IPS-15b (cell line): ENCODE data around the gene HSPBAP1.

Experiments used
- H3K27me3 ChIP-seq: one replicate; pipeline ENCODE4 v1.6.1; 2013; ENCODE audit warnings: low read length; ENCODE audit not compliant: control insufficient read depth, insufficient read depth
- H3K36me3 ChIP-seq: one replicate; pipeline ENCODE4 v1.6.1; 2013; ENCODE audit warnings: low read length; ENCODE audit not compliant: control insufficient read depth, insufficient read depth
- H3K4me1 ChIP-seq: one replicate; pipeline ENCODE4 v1.6.1; 2013; ENCODE audit warnings: mild to moderate bottlenecking, low read length; ENCODE audit not compliant: control insufficient read depth, insufficient read depth
- H3K4me3 ChIP-seq: one replicate; pipeline ENCODE4 v1.5.1; 2013; ENCODE audit warnings: low read depth, low read length
- H3K9ac ChIP-seq: one replicate; pipeline ENCODE4 v1.6.1; 2013; ENCODE audit warnings: low read depth, mild to moderate bottlenecking, low read length
- H3K9me3 ChIP-seq: one replicate; pipeline ENCODE4 v1.6.1; 2013; ENCODE audit warnings: mild to moderate bottlenecking, low read length; ENCODE audit not compliant: control insufficient read depth, insufficient read depth

The HSPBAP1 gene

GRCh38 chr3:122782804-122783203 lies 10.8 kb downstream of the HSPBAP1 start:
- no peaks in the 10 kb centered on the region for H3K36me3 ChIP-seq
- H3K4me3 ChIP-seq: no peak overlapping the region
- H3K27me3 ChIP-seq: no peaks in the 10 kb centered on the region
- H3K9ac ChIP-seq: no peak overlapping the region
- H3K9me3 ChIP-seq: no peaks in the 10 kb centered on the region
- H3K4me1 ChIP-seq: peaks cover 2% of the 10 kb centered on the region

- H3K9me3 ChIP-seq: no peaks in the 10 kb centered on the region
- H3K4me1 ChIP-seq: peaks cover 6% of the 10 kb centered on the region
- no peak overlapping the region for H3K4me3 ChIP-seq
- no peak overlapping the region for H3K9ac ChIP-seq
- H3K27me3 ChIP-seq: no peaks in the 10 kb centered on the region
- H3K36me3 ChIP-seq: no peaks in the 10 kb centered on the region
These were observed 16.1 kb downstream of the HSPBAP1 start for GRCh38 chr3:122777563-122777962.

GRCh38 chr3:122776675-122777468 lies 16.8 kb downstream of the HSPBAP1 start:
- Histone ChIP-seq H3K4me1 (peaks cover 6% of the 10 kb centered on the region), H3K27me3 (no peaks in the 10 kb centered on the region), H3K9ac (no peak overlapping the region), H3K36me3 (no peaks in the 10 kb centered on the region), H3K9me3 (no peaks in the 10 kb centered on the region), H3K4me3 (no peak overlapping the region)

- Histone ChIP-seq H3K9me3 (no peaks in the 10 kb centered on the region), H3K36me3 (no peaks in the 10 kb centered on the region), H3K4me3 (no peak overlapping the region), H3K27me3 (no peaks in the 10 kb centered on the region), H3K9ac (no peak overlapping the region), H3K4me1 (peaks cover 6% of the 10 kb centered on the region)
These were observed 19.1 kb downstream of the HSPBAP1 start for GRCh38 chr3:122774564-122774963.

- Histone ChIP-seq H3K27me3 (no peaks in the 10 kb centered on the region), H3K9me3 (no peaks in the 10 kb centered on the region), H3K9ac (no peak overlapping the region), H3K4me3 (no peak overlapping the region), H3K36me3 (no peaks in the 10 kb centered on the region), H3K4me1 (peaks cover 6% of the 10 kb centered on the region)
These were observed 19.6 kb downstream of the HSPBAP1 start for GRCh38 chr3:122773944-122774509.

GRCh38 chr3:122772827-122773226 lies 20.8 kb downstream of the HSPBAP1 start:
- Histone ChIP-seq H3K27me3 (no peaks in the 10 kb centered on the region), H3K9ac (no peak overlapping the region), H3K9me3 (no peaks in the 10 kb centered on the region), H3K36me3 (no peaks in the 10 kb centered on the region), H3K4me1 (peaks cover 4% of the 10 kb centered on the region), H3K4me3 (no peak overlapping the region)

- Histone ChIP-seq H3K9ac (no peak overlapping the region), H3K4me3 (no peak overlapping the region), H3K36me3 (no peaks in the 10 kb centered on the region), H3K27me3 (no peaks in the 10 kb centered on the region), H3K4me1 (no peaks in the 10 kb centered on the region), H3K9me3 (no peaks in the 10 kb centered on the region)
These were observed 23.0 kb downstream of the HSPBAP1 start for GRCh38 chr3:122770521-122771202.

- Histone ChIP-seq H3K4me1 (no peaks in the 10 kb centered on the region), H3K9me3 (no peaks in the 10 kb centered on the region), H3K9ac (no peak overlapping the region), H3K36me3 (no peaks in the 10 kb centered on the region), H3K27me3 (no peaks in the 10 kb centered on the region), H3K4me3 (no peak overlapping the region)
These were observed 25.9 kb downstream of the HSPBAP1 start for GRCh38 chr3:122767540-122768372.

- no peaks in the 10 kb centered on the region for H3K9me3 ChIP-seq
- H3K9ac ChIP-seq: no peak overlapping the region
- no peaks in the 10 kb centered on the region for H3K4me1 ChIP-seq
- H3K36me3 ChIP-seq: no peaks in the 10 kb centered on the region
- no peaks in the 10 kb centered on the region for H3K27me3 ChIP-seq
- H3K4me3 ChIP-seq: no peak overlapping the region
These were observed 27.2 kb downstream of the HSPBAP1 start for GRCh38 chr3:122766430-122766829.

GRCh38 chr3:122760453-122761271 lies 33.0 kb downstream of the HSPBAP1 start:
- no peaks in the 10 kb centered on the region for H3K9me3 ChIP-seq
- H3K36me3 ChIP-seq: no peaks in the 10 kb centered on the region
- peaks cover 8% of the 10 kb centered on the region for H3K4me1 ChIP-seq
- no peaks in the 10 kb centered on the region for H3K27me3 ChIP-seq
- H3K9ac ChIP-seq: no peak overlapping the region
- H3K4me3 ChIP-seq: no peak overlapping the region
